Hematopoietic multipotent progenitor cell treated with erythropoietin and hydrocortisone succinate and interleukin-3 and kit ligand, for 6 days (in vitro differentiated cells): ENCODE results near the gene CDH1.

ENCODE experiments used
- DNase-seq: peaks from one replicate; pipeline ENCODE4 v3.0.0-alpha.2; 2015

CDH1 gene

DNA sequence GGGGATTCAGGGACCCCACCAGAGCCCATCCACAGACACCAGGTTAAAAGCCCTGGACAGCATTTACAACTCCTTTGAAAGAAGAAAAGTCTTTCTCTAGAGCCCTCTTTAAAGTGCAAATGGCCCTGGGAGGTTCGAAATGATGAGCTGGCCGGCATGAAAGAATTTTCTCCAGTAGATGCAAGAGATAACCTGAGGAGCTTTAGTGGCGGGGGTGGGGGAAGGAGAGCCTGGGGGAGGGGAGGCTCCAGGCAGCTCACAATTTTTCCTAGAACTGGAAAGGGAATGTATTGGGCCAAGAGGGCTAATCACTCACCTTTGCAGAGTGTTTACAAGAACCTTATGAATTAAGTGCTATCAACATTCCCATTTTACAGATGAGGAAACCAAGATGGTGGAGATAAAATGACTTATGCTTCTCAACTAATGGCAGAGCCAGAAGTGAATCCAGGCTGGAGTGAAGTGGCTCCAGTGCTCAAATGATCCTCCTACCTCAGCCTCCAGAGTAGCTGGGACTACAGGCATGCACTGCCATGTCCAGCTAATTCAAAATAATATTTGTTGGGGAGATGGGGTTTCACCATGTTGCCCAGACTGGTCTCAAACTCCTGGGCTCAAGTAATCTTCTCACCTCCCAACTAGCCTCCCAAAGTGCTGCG, 4.2 kb upstream of the CDH1 start:
- no peak for DNase-seq

DNA sequence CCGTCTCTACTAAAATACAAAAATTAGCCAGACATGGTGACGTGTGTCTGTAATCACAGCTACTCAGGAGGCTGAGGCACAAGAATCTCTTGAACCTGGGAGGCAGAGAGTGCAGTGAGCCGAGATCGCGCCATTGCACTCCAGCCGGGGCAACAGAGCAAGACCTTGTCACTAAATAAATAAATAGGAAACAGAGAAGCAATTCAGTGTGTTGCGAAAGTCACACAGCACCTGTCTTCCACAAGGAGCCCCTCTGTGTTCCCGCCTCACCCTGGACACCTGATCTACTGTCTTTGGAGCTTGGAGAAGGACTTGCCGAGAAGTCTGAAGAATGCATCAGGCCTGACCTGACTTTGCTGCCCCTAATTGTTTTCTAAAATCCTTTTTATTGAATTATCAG, 3.5 kb upstream of the CDH1 start:
- DNase-seq, result no peak

DNA sequence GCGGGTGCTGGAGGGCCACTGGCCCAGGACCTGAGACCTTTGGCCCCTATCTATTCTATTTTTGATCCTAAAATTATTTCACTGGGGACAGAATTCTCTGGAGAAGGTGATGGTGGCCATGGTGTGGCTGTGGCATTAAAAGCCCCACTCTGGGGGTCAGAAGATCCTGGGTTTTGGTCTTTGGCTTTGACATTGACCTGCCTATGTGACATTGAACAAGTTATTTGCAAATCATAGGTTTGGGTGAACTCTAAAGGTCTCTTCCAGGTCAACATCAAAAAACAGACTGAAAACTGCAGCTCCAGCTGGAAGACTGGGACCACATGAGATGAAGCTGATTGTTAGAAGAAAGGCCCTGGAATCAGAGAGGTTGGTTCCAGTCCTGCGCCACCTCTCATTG, 2.3 kb upstream of the CDH1 start:
- no peak for DNase-seq

DNA sequence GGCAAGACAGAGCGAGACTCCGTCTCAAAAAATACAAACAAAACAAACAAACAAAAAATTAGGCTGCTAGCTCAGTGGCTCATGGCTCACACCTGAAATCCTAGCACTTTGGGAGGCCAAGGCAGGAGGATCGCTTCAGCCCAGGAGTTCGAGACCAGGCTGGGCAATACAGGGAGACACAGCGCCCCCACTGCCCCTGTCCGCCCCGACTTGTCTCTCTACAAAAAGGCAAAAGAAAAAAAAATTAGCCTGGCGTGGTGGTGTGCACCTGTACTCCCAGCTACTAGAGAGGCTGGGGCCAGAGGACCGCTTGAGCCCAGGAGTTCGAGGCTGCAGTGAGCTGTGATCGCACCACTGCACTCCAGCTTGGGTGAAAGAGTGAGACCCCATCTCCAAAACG, 531 bp upstream of the CDH1 start:
- DNase-seq, result no peak

DNA sequence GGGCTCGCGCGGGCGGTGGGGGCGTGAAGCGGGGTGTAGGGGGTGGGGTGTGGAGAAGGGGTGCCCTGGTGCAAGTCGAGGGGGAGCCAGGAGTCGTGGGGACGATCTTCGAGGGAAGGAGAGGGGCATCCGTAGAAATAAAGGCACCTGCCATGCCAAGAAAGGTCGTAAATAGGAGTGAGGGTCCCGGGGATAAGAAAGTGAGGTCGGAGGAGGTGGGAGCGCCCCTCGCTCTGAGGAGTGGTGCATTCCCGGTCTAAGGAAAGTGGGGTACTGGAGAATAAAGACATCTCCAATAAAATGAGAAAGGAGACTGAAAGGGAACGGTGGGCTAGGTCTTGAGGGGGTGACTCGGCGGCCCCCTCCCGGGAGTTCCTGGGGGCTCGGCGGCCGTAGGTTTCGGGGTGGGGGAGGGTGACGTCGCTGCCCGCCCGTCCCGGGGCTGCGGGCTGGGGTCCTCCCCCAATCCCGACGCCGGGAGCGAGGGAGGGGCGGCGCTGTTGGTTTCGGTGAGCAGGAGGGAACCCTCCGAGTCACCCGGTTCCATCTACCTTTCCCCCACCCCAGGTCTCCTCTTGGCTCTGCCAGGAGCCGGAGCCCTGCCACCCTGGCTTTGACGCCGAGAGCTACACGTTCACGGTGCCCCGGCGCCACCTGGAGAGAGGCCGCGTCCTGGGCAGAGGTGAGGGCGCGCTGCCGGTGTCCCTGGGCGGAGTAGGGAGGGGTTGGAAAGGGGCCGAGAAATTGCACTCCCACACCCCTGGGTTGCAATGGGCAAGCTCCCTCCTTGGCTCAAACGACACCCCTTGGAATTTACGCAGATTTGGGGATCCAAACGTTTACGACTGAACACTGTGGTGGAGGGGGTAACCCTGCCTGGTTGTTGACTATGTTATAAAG, 888 bp downstream of the CDH1 start:
- peak; percentile 68 for DNase-seq

DNA sequence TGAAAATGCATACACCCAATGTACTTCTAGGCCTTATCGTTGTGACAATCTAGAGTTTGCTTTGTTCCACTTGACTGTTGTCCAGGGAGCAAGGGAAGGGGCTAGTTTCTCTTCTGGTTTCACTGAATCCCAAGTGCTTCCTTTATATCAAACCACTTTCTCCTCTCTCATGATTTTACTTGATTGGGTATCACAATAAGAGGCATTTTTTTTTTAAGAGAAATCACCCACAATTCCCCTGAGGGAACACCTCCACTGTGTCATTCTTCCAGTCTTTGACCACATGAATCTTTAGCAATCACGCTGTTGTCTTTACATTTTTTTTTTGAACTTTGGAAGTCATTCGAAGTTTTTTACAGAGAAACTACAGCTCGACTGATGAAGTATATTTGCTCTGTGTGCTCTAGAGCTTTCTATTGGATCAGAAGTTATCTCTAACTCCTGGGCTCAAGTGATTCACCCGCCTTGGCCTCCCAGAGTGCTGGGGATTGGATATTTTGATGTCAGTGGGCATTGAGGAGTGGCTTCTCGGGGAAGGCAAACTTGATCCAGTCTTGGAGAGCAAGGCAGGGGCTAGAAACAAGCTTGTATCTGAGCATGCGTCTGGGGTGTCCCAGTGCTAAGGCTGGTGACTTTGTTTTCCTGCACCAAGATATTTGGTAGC, 3.0 kb downstream of the CDH1 start:
- DNase-seq, result peak; percentile 46

DNA sequence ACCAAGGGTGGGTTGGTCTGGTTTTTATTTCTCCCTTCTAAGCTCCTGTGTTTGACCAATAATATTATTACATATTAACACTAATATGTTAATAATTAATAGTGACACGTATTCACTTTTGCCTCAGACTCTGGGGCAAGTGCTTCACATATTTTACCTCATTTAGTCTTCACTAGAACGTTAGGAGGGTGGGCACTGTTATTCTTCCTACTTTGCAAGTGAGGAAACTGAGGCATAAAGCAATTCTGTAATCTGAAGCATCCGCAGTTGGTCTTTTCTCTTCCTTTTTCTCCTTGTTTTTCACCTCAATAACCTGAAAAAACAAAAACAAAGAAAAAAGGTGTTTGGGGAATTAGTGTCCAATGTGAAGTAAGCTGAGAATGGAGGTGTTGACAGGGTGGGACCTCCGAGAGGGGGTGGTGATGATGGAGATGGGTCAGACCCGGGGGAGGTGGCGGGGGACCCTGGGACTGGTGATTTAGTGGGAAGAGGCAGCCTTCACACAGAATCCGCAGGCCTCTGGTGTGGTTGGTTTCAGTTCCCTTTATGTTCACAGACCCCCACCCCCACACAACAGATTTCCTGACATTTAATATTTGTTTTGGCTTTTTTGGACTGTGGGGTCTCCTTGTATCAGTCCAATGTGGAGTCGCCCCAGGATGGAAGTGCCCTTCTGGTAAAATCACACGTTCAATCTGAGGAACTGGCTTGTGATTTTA, 3.7 kb downstream of the CDH1 start:
- DNase-seq, result no peak

DNA sequence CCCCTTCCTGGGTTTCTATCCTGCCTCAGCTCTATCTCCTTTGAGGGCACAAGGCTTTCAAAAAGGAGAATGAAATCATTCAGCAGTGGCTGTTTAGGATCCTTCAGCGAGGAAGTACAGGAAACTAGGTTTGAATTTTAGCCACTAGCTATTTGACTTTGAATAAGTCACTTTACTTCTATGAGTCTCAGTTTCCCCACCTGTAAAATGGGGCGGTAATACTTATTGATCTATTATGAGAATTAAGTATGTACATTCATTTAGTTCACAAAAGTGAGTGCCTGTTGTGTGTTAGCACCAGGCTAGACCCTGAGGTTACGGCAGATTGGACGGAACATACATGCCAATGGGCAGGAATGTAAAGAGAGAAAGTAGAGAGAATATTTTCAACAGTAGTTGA, 6.6 kb downstream of the CDH1 start:
- DNase-seq, result no peak

DNA sequence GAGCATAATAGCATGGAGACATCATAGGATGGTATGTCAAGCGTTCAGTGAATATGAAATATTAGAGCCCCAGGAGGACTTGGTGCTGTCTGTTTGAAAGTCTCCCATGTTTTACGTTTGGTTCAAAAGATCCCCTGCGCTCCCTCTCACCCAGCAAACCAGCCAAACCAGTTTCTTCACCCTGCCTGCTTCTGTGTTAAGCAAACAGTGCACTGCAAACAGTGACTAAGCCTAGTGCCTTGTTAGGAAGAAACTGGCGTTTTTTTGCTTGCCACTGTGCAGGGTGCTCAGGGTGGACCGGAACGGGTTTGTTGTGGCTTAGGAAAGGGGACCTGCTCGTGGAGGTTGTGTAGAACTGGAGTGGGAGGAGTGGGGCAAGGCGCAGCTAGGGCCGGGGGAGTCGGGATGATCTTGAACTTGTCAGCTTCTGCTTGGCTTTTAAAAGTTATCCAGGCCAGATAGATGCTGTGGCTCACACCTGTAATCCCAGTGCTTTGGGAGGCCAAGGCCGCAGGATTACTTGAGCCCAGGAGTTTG, 7.7 kb downstream of the CDH1 start:
- DNase-seq, result no peak

DNA sequence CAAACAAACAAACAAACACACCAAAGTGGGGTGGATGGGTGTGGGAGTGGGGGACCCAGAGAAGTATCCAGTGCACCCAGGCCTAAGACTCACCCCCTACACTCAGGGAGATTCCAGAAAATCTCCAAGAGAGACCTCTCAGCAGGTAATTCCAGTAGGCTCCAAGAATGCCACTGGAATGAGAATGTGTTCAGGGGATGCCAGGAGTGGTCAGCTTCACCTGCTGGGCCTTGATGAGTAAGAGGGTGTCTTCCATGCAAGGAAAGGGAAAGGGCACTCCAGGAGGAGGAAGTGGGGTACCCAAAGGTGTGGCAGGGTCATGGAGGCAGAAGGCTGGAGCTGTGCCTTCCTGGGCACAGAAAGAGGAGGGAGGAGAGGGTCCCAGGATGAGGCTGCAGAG, 9.9 kb downstream of the CDH1 start:
- DNase-seq, result no peak

DNA sequence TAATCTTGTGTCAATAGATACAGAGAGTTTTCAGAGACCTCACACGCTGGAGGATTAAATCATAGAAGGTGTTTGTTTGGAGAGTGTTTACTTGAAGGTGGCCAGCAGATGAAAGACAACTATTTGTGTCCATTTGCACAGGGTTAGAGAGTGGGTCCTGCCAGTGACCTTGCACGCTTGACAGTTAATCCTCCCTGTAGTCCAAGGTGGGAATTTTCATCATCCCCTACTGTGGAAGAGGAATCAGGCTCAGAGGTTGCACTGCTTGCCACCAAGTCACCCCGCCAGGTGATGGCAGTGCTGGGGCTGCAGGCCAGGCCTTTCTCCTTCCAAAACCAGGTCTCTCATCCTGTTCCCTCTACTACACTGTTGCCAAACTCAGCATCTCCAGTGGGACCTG, 12.3 kb downstream of the CDH1 start:
- no peak for DNase-seq

DNA sequence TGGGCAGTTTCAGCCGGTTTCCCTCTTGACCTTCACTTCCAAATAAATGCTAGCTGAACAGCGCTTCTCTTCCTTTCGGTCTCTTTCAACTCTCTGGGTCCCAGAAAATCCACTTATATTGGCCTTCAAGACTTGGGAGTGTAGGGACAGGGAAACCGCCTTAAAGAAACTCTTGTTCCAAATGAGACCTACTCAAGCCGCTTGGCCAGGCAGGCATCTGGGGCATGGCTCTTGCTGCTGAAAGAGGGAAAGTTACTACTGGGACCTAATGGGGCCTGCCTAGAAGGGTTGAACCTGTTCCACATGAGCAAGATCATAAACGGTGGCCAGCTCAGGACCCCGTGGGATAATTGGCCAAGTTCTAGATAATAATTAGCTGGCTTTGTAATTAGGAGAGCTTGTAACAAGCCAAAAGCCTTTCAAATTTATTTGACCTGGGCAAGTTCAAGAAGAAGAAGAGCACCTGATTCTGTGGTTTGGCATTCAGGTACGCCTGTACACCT, 13.2 kb downstream of the CDH1 start:
- no peak for DNase-seq

DNA sequence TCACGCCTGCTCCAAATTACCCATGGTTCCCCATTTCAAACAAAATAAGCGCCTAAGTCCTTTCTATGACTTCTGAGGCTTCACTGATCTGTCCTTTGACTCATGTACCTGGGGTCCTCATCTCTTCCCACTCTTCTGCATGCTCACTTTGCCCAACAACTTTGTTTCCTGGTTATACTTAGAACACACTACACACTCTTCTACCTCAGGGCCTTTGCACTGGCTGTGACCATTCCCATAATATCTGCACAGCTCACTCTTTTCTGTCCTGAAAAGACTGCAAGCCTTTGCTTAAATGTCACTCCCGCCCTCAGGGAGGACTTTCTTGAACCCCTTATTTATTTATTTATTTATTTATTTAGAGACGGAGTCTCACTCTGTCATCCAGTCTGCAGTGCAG, 14.1 kb downstream of the CDH1 start:
- DNase-seq, result no peak

DNA sequence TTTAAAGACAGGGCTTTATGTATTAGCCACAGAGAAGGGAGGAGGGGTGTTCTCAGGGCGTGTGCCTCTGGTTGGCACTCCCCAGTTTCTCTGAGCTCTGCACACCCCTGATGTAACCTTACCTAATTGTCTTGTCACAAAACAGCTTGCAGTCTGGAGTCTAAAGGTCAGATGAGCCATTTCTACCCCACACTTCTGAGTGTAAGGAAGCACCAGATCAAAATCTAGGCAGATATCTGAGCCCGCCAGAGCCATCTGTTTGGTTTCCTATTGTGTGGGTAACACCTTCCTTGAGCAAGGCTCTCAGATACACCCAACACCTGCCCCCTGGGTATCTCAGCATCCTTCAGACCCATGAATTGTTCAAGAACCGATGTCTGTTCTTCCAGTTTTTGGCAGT, 15.5 kb downstream of the CDH1 start:
- DNase-seq, result peak; percentile 84

DNA sequence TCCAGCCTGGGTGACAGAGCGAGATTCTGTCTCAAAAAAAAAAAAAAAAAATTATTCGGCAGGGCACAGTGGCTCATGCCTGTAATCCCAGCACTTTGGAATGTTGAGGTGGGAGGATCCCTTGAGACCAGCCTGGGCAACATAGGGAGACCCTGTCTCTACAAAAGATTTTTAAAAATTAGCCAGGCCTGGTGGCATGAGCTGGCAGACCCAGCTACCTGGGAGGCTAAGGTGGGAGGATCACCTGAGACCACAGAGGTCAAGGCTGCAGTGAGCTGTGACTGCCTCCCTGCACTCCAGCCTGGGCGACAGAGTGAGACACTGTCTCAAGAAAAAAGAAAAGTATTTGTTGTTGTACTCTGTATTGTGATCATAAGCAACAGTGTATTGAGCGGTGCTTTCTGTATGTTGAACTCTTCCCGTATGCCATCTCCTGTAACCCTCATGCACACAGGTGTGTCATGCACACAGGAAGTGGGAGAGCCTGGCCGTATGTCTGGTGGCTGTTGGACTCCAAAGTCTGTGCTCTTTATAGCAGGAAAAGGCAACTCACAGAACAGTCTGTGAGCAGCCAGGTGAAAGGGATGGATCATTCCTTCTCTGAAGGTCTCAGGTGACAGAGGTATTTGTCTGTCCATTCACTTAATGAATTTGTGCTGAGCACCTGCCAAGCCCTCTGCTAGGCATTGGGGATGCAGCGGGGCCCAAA, 17.1 kb downstream of the CDH1 start:
- no peak for DNase-seq

DNA sequence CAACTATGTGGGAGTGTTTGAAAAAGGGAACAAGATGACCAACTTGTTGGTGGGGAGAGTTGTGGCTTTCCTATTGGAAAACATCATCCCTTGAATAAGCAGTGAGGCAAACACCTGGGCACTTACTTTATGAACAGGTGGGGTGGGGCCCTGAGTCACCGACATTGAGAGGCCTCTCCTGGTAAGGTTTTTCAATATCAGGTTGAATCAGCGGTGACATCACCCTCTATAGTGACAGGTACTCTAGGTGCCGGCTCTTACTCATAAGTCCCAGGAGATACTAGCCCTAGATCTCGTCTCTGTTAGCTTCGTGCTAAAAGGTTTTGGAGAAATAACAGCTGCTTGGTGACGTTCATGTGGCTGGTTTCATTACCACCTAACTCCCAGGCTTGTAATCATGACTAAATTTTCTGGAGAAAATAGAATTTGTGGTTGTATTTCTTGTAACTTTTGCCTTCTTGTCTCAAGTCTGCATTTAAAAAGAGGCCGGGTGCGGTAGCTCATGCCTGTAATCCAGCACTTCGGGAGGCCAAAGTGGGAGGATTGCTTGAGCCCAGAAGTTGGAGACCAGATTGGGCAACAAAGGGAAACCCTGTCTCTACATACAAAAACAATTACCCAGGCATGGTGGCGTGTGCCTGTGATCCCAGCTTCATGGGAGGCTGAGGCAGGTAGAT, 19.3 kb downstream of the CDH1 start:
- DNase-seq, result no peak

DNA sequence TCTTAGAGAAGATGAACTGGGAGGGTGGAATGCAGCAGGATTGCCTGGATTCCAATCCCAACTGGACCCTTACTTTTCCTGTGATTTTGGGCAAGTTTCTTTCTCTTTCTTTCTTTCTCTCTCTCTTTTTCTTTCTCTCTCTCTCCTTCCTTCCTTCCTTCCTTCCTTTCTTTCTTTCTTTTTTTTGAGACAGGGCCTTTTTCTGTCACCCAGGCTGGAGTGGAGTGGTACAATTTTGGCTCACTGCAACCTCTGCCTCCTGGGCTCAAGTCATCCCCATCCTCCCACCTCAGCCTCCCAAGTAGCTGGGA, 20.5 kb downstream of the CDH1 start:
- DNase-seq, result no peak

DNA sequence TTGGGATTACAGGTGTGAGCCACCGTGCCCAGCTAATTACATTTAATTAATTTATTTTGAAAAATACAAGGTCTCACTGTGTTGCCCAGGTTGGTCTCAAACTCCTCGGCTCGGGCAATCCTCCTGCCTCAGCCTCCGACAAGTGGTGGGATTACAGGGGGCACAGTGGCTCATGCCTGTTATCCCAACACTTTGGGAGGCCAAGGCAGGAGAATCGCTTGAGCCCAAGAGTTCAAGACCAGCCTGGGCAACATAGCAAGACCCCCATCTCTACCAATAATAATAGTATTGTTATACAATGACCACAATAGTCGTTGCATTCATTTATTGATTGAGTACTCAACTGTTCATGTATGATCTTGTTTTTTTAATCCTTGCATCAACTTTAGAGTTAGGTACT, 22.0 kb downstream of the CDH1 start:
- DNase-seq, result no peak

DNA sequence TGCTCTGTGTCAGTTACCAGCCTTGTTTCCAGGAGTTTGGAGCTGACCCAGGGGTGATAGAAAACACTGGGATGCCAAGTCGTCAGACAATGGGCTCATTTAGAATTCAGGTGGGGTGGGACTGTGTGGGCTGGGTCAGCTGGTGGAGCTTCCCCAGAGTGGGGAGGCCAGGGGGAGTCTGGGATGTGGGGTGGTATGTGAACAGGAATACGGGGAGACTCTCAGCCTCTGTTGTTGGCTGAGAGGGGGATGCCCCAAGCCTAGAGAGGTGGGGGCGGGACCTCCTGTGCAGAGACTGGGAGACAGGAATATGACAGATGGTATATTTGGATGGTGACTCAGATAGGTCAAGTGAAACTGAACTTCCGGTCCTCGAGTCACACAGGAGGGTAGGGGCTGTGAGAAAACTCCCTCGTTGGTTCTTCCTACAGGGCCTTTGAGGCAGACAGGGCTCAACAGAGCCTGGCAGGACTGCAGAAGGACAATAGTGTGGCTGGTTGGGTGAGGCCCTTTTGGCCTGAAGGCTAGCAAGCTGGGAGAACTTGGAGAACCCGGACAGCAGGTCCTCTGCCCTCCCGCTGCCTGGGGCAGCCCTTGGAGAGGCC, 23.7 kb downstream of the CDH1 start:
- no peak for DNase-seq

DNA sequence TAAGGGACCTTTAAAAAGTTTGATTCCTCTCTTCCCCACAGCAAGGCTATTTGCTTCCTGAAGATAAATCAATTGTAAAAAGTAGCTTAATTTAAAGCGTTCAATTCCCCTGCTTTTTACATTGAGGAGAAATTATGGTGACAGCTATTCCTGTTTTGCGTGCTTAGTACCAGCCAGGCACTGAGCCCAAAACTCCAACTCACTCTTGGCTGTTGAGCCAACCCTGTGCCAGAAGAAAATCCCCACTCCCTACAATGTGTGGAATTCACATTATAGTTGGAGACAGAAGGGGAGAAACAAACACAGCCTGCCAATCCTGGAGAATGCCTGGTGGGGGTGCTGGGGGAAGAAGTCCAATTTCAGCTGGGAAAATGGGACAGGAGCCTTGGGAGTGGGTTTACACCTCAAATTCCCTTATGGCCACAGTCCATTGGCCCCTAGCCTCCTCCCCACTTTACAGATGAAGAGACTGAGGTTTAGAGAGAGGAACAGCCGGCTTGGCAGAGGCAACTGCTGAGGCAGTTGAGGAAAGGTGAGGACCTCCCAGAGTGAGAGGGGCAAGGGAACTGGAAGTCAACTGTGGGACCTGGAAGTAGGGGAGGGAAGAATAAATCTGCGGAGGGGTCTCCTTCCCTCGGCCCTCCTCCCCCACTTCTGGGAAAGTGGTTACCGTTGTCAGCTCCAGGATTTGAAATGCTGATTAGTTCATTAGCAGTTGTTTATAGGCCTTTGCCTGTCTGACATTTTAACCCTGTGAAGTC, 26.1 kb downstream of the CDH1 start:
- DNase-seq, result no peak

DNA sequence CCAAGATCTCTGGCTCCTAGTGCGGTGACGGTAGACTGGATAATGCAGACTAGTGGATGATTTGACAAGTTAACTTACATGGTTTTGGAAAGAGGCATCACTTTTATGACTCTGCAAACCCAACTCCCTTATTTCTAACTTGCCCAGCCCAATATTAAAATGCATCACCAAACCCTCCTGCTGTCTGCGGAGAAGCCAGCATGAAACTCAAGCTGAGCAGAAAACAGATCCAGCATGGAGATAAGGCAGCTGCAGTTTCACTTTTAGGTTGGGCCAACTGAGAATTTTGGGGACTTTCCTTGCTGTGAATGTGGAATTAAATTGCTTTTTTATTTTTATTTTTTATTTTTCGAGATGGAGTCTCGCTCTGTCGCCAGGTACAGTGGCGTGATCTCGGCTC, 27.8 kb downstream of the CDH1 start:
- peak; percentile 79 for DNase-seq
